Bronchial epithelial cell (primary cell): Measurements from ENCODE around the gene KLHL6. TPM values are rescaled to one million over a fixed set of nuclear protein-coding genes. Genes with fewer than 3 reads are reported as not detected.

Source experiments
- DNase-seq: peaks from one replicate; pipeline ENCODE4 v3.0.0-alpha.2; 2010; ENCODE audit warnings: low read depth
- FAIRE-seq: peaks from 2 replicates; lab custom pipeline; 2011; peaks lifted over from hg19 to GRCh38; lab: Jason Lieb, UNC
- H3K27me3 ChIP-seq: 2 replicates; pipeline ENCODE4 v1.5.1; 2011; ENCODE audit warnings: low read length; ENCODE audit not compliant: control insufficient read depth, insufficient read depth
- H3K36me3 ChIP-seq: 2 replicates; pipeline ENCODE4 v1.5.1; 2011; ENCODE audit warnings: low read length; ENCODE audit not compliant: control insufficient read depth, insufficient read depth
- H3K4me3 ChIP-seq: 2 replicates; pipeline ENCODE4 v1.5.1; 2011; ENCODE audit warnings: mild to moderate bottlenecking, low read depth, low read length, control low read depth
- total RNA-seq: library from RNA; depleted of rRNA; stranded (reverse); fragments of >200 nt; gene quantifications from 2 replicates; pipeline ENCODE4 v1.2.1, GENCODE V29; 2014
- TF ChIP-seq, protein P1 (sequence below): IDR thresholded peaks from 2 replicates; pipeline ENCODE4 v1.5.1; 2011; ENCODE audit warnings: mild to moderate bottlenecking, moderate library complexity, low read length, control low read depth, inconsistent platforms; ENCODE audit not compliant: insufficient read depth, severe bottlenecking

KLHL6 gene, protein sequence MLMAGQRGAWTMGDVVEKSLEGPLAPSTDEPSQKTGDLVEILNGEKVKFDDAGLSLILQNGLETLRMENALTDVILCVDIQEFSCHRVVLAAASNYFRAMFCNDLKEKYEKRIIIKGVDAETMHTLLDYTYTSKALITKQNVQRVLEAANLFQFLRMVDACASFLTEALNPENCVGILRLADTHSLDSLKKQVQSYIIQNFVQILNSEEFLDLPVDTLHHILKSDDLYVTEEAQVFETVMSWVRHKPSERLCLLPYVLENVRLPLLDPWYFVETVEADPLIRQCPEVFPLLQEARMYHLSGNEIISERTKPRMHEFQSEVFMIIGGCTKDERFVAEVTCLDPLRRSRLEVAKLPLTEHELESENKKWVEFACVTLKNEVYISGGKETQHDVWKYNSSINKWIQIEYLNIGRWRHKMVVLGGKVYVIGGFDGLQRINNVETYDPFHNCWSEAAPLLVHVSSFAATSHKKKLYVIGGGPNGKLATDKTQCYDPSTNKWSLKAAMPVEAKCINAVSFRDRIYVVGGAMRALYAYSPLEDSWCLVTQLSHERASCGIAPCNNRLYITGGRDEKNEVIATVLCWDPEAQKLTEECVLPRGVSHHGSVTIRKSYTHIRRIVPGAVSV
- total RNA-seq: under 0.01 TPM in 2 replicates

GRCh38 chr3:183555541-183556081 lies at the start of gene KLHL6:
TSS of gene KLHL6 (minus strand) at chr3:183555706. CDS start at chr3:183555653, 53 bp downstream.
- DNase-seq: no peak
- Histone ChIP-seq H3K36me3 (no peaks in the 10 kb centered on the region), H3K4me3 (no peak within 1 kb of the TSS), H3K27me3 (no peaks in the 10 kb centered on the region)
- TF ChIP-seq, protein P1, sequence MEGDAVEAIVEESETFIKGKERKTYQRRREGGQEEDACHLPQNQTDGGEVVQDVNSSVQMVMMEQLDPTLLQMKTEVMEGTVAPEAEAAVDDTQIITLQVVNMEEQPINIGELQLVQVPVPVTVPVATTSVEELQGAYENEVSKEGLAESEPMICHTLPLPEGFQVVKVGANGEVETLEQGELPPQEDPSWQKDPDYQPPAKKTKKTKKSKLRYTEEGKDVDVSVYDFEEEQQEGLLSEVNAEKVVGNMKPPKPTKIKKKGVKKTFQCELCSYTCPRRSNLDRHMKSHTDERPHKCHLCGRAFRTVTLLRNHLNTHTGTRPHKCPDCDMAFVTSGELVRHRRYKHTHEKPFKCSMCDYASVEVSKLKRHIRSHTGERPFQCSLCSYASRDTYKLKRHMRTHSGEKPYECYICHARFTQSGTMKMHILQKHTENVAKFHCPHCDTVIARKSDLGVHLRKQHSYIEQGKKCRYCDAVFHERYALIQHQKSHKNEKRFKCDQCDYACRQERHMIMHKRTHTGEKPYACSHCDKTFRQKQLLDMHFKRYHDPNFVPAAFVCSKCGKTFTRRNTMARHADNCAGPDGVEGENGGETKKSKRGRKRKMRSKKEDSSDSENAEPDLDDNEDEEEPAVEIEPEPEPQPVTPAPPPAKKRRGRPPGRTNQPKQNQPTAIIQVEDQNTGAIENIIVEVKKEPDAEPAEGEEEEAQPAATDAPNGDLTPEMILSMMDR: no peak
- FAIRE-seq: no peak

- no peaks in the 10 kb centered on the region for H3K27me3 ChIP-seq
- FAIRE-seq (no peak), DNase-seq (no peak)
- H3K36me3 ChIP-seq: no peaks in the 10 kb centered on the region
- no peak overlapping the region for H3K4me3 ChIP-seq
- TF ChIP-seq, protein P1: no peak
These were observed 42.5 kb upstream of the KLHL6 start for GRCh38 chr3:183597959-183598358.

DNA sequence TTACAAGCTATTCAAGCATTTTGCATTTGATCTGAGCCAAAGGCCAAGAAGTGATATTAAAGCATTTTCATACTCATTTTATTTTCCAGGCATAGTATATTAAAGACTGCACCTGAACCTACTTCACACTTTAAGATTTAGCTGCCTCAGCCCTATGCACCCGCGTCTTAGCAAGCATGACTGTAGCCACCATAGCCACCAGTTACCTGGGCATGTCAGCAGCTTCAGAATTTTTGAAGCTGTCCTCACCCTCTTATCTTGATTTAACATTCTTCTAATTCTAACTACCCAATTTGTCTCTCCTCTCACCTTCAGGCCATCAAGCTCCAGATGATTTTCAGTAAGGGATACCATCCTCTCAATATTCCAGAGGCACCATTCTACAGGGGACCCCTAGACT lies 39.1 kb upstream of the KLHL6 start:
- H3K27me3 ChIP-seq: no peaks in the 10 kb centered on the region
- no peak for DNase-seq
- H3K36me3 ChIP-seq: no peaks in the 10 kb centered on the region
- no peak overlapping the region for H3K4me3 ChIP-seq
- TF ChIP-seq, protein P1: no peak
- no peak for FAIRE-seq

GRCh38 chr3:183592821-183593220 lies 37.3 kb upstream of the KLHL6 start:
- no peak for FAIRE-seq
- Histone ChIP-seq H3K36me3 (no peaks in the 10 kb centered on the region), H3K27me3 (no peaks in the 10 kb centered on the region), H3K4me3 (no peak overlapping the region)
- DNase-seq: no peak
- TF ChIP-seq, protein P1: no peak

GRCh38 chr3:183591881-183592521 lies 36.5 kb upstream of the KLHL6 start:
- Histone ChIP-seq H3K4me3 (no peak overlapping the region), H3K27me3 (no peaks in the 10 kb centered on the region), H3K36me3 (no peaks in the 10 kb centered on the region)
- DNase-seq: peak; percentile 8
- TF ChIP-seq, protein P1: no peak
- no peak for FAIRE-seq
